GM12878 (cell line): Measurements from ENCODE around the gene CDCA5.

ENCODE experiments used
- ATF3 ChIP-seq: IDR thresholded peaks from 2 replicates; pipeline ENCODE4 v1.6.1; 2011; ENCODE audit warnings: low read depth, mild to moderate bottlenecking, low read length, moderate library complexity, borderline replicate concordance; ENCODE audit errors: extremely low read depth
- CEBPZ ChIP-seq: fragments of 150-350 bp; IDR thresholded peaks from 2 replicates; pipeline ENCODE4 v1.6.1; 2016; ENCODE audit warnings: low read depth, low read length
- CHD2 ChIP-seq: IDR thresholded peaks from 2 replicates; pipeline ENCODE4 v1.6.1; 2011; ENCODE audit warnings: low read depth, low read length, improper control_type of control experiment, borderline replicate concordance
- CTCF ChIP-seq, 3 experiments: IDR thresholded peaks in 2 of 3; conservative IDR thresholded peaks in 1 of 3; 2 replicates each; pipeline ENCODE4 v1.5.1; 2011; ENCODE audit warnings: low read depth in 3 of 3, low read length in 3 of 3, mild to moderate bottlenecking in 3 of 3, control low read depth in 2 of 3, moderate library complexity in 2 of 3, inconsistent platforms in 1 of 3, mixed read lengths in 1 of 3; ENCODE audit not compliant: control insufficient read depth in 2 of 3, insufficient read depth in 1 of 3; ENCODE audit errors: extremely low read depth in 1 of 3
- EGR1 ChIP-seq, 2 experiments: IDR thresholded peaks; 1 replicate in 1 of 2; 2 replicates in 1 of 2; pipeline ENCODE4 v1.6.1; 2011 to 2012; ENCODE audit warnings: low read depth in 2 of 2, low read length in 2 of 2, borderline replicate concordance in 1 of 2, mild to moderate bottlenecking in 1 of 2, moderate library complexity in 1 of 2
- GABPA ChIP-seq: IDR thresholded peaks from 2 replicates; pipeline ENCODE4 v1.6.1; 2014; ENCODE audit warnings: antibody characterized with exemption, low read depth, mild to moderate bottlenecking, inconsistent platforms
- POLR2A ChIP-seq: IDR thresholded peaks from 2 replicates; pipeline ENCODE4 v1.6.1; 2011; ENCODE audit warnings: low read depth, mild to moderate bottlenecking, low read length
- RAD21 ChIP-seq: IDR thresholded peaks from 2 replicates; pipeline ENCODE4 v1.6.1; 2011; ENCODE audit warnings: mild to moderate bottlenecking, low read depth, low read length, moderate library complexity; ENCODE audit not compliant: insufficient read depth
- RCOR1 ChIP-seq: conservative IDR thresholded peaks from 2 replicates; pipeline ENCODE4 v1.6.1; 2012; ENCODE audit warnings: low read depth, low read length, improper control_type of control experiment
- SIN3A ChIP-seq: IDR thresholded peaks from 2 replicates; pipeline ENCODE4 v1.6.1; 2012; ENCODE audit warnings: low read depth, low read length, improper control_type of control experiment
- TAF1 ChIP-seq: IDR thresholded peaks from 2 replicates; pipeline ENCODE4 v1.6.1; 2011; ENCODE audit warnings: mild to moderate bottlenecking, low read depth, low read length, borderline replicate concordance
- YY1 ChIP-seq: IDR thresholded peaks from 2 replicates; pipeline ENCODE4 v1.6.1; 2011; ENCODE audit warnings: low read depth, mild to moderate bottlenecking, low read length
- ZNF274 ChIP-seq: IDR thresholded peaks from one replicate; pipeline ENCODE4 v1.8.0; 2011; ENCODE audit not compliant: insufficient read length, insufficient read depth

GRCh38 chr11:65111744-65112545 is 28.1 kb upstream of the CDCA5 start, which contains the start of gene TM7SF2:
- no peak for TF ChIP-seq ATF3
- TF ChIP-seq RAD21, result no peak
- TF ChIP-seq CTCF (IDR thresholded peaks at IDR 0.05 in 2 of 3, conservative IDR thresholded peaks at IDR 0.05 in 1 of 3; ENCODE audit: control insufficient read depth in 2 of 3, extremely low read depth in 1 of 3, insufficient read depth in 1 of 3, low read depth in 3 of 3, low read length in 3 of 3), result no peak
- peak in 1 of 2 experiments; percentile 47; a peak in 1 of 3 replicates for TF ChIP-seq EGR1 (IDR thresholded peaks at IDR 0.05; ENCODE audit: borderline replicate concordance in 1 of 2, low read depth in 2 of 2, low read length in 2 of 2)
- no peak for TF ChIP-seq RCOR1
- TF ChIP-seq TAF1, result 0 out of 2 replicates have a peak, but pooled peaks have one; percentile 24
- no peak for TF ChIP-seq CEBPZ
- no peak for TF ChIP-seq ZNF274
- TF ChIP-seq GABPA, result no peak
- TF ChIP-seq CHD2, result 0 out of 2 replicates have a peak, but pooled peaks have one; percentile 2
- TF ChIP-seq YY1, result no peak
- TF ChIP-seq POLR2A, result peak; percentile 97
- no peak for TF ChIP-seq SIN3A
